Activated CD8-positive, alpha-beta memory T cell treated with anti-CD3 and anti-CD28 coated beads for 24 hours (primary cell): ENCODE data around the gene CLCN7.
A peak's percentile ranks its signal among the peaks of the same experiment; 100 is the strongest.
"Not testable (repeated sequence)": the region's sequence is repeated elsewhere in the genome, so short reads cannot be mapped to it uniquely, and the experiment has no call there.

Experiments used
- DNase-seq: peaks from one replicate; pipeline ENCODE4 v3.0.0-alpha.2; 2020

CLCN7 gene

DNA sequence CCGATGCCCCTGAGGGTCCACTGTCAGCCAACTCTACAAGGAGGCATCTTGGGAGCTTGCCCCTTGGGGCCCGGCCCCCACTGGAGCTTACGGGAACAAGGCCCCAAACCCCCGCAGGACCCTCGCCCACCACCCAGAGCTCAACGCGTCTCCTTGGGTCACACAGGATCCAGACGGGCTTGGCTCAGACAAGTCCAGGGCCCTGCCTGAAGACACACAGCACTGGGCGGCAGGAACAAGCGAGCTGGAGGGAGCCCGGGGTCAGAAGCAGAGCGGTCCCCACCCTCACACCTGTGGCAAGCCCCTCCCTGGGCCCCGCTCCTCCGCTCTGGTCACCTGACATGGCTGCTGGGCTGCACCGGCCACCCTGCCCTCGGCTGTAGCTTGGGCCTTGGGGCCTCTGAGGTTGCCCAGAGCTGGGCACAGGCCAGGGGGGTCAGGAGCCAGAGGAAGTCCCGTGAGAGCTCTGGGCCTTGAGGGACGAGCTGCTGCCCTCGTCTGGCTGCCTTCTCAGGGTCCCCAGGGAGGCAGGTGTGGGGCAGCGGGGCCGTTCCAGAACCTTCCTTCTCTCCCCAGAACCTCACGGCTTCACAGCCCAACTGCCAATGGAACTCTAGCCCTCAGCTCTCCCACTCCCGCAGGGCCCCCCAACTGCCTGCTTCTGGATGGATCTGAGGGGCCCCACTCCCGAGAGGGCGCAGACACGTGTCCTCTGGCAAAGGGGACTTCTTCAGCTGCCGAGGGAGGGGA lies 30.7 kb downstream of the CLCN7 start, which contains the start of gene CCDC154:
Gene CCDC154 (minus strand): TSS at position 577 of the 750 bp plus-strand sequence. CDS start 234 bp downstream, at position 343.
- no peak for DNase-seq

DNA sequence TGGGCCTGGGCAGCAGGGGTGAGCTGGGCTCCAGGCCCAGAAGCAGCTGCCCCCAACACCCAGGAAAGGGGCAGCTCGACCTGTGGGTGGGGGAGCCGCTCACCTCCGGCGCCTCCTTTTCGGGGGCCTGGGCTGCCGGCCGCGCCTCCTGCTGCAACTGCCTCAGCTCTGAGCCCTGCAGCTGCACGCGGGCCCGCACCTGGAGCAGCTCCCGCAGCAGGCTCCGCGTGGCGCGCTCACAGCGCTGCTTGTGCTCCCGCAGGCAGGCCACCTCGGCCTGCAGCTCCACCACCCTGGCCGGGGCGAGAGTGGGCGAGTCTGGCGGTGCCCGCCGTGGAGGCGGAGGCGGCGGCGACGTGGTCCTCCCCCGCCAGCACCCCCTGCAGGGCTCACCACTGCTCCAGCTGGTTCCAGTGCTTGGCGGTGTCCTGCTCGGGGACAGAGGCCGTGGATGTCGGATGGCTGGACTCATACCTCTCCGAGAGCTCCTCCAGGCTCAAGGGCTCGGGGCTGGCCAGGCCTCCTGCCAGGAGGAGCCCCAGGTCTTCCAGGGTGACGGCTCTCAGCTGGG lies 31.3 kb downstream of the CLCN7 start:
- no peak for DNase-seq

- no peak for DNase-seq
These were observed 32.1 kb downstream of the CLCN7 start for GRCh38 chr16:1442697-1443096.

DNA sequence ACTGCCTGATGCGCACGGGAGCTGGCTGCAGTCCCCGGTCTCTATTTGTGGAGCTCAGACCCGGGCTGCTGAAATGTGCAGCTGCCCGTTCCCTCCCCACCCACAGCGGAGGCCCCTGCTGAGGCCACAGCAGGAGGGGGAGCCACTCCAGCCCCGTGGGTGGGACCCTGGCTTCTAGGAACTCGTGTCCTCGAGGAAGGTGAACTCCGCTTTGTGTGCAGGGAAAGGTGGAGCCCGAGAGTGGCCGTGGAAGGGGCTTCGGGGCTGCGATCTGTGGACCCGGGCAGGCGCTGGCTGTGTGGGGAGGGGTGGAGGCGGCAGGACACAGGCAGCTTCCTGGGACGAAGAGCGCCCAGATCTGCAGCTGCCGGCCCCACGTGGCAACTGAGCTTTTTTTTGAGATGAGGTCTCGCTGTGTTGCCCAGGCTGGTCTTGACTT lies 33.4 kb downstream of the CLCN7 start:
- no peak for DNase-seq

DNA sequence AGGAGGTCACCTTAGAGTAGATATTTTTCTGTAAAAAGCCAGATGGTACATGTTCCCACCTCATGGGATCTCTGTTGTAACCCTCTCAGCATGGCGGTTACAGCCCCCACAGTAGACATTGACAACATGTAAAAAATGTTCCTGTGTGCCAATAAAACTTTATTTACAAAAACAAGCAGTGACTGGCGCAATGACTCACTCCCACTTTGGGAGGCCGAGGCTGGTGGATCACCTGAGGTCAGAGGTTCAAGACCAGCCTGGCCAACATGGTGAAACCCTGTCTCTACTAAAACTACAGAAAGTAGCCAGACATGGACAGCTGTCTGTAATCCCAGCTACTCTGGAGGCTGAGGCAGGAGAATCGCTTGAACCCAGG lies 35.1 kb downstream of the CLCN7 start:
- not testable (repeated sequence) for DNase-seq

DNA sequence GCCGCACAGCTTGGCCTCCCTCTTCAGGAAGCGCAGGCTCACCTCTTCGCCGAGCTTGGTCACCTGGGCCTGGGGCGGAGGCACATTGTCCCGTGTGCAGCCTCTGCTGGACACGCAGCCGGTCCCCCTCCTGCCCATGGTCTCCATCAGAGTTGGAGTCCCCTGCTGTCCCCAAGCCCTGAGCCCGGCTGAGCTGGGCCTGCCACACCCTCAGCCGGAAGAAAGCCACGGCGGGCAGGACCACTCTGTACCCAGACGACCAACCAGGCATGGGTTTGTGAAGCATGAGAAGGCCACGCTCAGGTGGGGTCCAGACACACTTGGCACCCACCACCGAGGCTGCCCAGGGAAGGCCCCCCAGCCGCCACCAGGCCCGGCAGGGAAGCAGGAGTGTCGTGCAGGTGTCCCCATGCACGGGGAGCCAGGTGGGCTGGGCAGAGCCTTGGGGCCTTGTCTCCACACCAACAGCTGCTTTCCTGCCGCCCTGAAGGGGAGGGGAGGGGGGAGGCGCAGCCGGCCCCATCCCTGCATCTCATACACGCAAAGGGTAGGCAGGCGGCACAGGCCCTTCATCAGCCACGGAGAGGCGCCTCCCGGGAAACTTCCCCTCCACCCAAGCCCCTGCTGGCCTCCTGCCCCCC lies 35.6 kb downstream of the CLCN7 start:
- DNase-seq, result no peak

DNA sequence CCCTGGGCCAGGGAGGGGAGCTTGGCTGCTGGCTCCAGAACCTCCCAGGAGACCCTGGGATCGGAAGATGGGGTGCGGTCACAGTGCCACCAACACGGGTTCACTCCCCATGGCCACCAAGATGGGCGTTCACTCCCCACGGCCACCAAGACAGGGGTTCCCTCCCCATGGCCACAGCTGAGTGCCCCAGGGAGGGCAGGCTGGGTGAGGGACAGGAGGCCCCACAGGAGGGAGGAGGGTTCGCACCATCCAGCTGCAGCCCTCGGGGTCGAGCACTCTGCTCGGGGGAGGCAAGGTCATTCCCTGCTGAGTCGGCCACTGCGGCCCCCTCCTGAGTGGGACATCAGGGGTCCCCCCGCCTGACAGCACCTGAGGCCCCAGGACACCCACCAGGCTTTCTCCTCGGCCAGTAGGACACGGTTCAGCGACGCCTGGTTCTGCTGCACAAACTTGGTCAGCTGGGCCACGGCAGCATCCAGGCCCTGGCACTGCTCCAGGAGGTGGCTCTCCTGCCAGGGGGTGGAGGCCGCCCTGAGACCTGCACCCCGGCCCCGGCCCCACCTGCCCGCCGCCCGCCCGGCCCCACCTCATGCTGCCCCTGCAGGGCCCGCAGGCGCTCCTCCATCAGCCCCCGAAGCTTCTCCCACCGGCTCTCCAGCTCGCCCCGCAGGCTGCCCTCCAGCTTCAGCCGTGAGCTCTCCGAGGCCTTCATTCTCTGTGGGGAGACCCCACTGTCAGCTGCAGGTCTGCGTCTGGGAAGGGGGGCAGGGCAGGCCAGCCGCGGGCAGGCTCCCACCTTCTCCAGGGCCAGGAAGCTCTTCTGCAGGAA lies 36.4 kb downstream of the CLCN7 start:
- no peak for DNase-seq

DNA sequence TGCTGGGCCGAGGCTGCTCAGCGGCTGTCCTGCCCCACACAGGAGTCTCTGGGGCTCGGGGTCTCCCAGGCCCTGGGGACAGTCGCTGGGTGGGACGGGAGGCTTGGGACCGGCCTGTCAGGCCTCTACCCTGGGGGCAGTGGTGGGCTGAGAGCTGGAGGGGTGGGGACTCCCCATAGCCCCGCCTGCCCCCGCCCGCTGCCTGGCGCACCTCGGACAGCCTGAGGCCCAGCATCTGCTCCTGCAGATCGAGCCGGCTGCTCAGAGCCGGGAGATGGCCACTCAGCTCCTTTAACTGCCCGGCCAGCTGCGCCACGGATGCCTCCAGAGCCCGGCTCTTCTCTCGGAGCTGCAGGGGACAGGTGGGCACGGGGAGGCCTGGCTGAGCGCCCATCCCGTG lies 37.2 kb downstream of the CLCN7 start:
- DNase-seq, result no peak

DNA sequence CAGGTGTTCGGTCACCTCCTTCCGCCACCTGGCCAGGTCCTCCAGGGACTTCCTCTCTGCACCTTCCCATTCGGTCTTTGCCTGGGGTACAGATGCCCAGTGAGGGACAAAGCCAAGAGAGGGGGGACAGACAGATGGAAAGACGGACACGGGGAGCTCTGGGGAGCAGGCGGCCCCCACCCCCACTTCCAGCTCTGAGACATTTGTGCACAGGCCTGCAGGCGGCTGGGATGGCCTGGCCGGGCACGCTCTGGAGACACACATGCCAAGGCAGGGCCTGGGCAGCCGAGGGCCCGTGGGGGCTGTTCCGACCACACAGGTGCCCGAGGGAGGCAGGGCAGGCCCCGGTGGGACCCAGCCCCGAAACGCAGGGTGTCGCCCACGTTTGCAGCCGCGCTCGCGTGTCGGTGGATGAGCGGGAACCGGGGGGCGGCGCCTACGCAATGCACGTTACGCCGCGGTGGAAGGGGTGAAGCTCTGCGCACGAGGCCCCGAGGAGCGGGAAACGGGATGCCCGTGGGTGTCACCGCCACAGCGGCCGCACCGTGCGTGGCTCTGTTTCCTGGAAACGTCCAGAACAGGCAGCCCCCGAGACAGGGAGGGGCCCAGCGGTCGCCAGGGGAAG lies 38.0 kb downstream of the CLCN7 start:
- DNase-seq, result no peak

- DNase-seq, result no peak
These were observed 38.7 kb downstream of the CLCN7 start for GRCh38 chr16:1435921-1436697.

- no peak for DNase-seq
These were observed 39.9 kb downstream of the CLCN7 start for GRCh38 chr16:1434644-1435592.

DNA sequence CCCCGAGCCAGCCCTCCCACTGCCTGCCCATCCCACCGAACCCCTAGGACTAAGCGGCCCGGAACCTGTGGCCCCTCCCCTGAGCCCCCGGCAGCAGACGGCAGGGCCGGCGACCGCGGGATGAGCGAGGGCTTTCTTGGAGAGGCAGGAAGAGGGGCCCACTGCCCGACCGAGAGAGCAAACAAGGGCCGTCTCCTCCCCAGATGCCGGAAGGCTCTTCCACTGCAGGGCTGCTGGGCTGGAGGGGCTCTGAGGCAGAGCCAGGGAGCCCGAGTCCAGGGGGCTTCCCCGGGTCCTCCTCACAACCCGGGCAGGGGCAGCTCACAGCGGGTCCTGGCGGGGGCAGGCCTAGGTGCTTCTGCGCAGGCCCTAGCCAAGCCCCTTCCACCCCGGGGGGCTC lies 41.1 kb downstream of the CLCN7 start:
- DNase-seq, result no peak

DNA sequence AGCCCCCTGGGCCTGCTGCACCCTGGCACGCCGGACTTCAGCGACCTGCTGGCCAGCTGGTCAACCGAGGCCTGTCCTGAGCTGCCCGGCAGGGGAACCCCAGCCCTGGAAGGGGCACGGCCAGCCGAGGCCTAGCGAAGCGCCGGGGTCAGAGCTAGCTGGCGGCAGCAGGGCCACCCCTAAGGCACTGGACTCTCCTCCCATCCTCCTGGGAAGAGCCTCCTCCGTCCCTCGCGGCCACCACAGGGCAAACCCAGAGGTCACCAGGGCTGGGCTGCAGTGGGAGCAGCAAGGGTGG lies 41.6 kb downstream of the CLCN7 start:
- no peak for DNase-seq

DNA sequence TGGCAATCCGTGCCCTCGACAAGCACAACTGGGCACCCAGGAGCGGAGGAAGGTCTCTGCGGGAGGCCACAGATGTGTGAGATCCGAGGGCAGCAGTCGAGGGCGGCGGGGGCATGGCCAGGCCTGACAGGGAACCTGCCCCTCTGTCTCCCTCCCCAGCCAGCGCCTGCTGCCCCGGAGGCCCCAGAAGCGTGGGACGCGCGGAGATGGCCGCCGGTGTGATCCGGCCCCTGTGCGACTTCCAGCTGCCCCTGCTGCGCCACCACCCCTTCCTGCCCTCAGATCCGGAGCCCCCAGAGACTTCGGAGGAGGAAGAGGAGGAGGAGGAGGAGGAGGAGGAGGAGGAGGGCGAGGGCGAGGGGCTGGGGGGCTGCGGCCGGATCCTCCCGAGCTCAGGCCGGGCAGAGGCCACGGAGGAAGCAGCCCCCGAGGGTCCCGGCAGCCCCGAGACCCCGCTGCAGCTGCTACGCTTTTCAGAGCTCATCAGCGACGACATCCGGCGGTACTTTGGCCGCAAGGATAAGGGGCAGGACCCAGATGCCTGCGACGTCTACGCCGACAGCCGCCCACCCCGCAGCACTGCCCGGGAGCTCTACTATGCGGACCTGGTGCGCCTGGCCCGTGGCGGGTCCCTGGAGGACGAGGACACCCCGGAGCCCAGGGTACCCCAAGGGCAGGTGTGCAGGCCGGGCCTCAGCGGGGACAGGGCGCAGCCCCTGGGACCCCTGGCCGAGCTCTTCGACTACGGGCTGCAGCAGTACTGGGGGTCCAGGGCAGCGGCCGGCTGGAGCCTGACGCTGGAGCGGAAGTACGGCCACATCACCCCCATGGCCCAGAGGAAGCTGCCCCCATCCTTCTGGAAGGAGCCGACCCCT lies 42.2 kb downstream of the CLCN7 start:
- peak; percentile 66 for DNase-seq

DNA sequence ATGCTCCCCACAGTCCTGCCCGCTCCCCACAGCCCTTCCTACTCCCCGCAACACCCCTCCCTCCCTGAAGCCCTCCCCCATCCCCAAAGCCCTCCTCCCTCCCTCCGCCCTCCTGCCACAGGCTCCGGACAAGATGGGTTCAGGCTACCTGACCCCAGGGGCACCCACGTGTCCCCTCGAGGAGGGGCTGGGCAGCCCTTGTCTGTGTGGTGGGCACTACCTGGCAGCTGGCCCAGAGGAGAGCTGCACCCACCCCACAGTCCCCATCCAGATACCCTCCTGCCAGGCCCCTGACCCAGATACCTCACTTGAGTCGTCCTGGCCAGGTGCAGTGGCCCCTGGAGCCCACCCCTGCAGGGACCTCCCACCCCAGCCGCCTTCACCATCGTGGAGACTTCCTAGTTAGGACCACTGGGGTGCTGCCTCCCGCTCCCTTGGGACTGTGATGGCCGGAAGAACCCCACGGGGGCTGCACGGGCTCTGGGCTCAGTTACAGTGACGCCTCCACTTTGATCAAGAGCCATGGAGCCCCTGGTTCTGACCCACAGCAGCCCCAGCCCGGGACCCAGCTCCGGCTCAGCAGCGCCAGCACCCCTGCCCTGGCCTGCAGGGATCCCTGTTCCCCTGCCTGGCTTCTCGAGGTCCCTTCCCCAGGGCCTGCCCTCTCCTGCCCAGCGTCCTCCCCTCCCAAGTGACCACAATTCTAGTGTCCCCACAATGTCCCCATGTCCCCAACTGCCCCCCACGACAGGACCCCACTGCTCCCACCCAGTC lies 43.1 kb downstream of the CLCN7 start:
- no peak for DNase-seq

DNA sequence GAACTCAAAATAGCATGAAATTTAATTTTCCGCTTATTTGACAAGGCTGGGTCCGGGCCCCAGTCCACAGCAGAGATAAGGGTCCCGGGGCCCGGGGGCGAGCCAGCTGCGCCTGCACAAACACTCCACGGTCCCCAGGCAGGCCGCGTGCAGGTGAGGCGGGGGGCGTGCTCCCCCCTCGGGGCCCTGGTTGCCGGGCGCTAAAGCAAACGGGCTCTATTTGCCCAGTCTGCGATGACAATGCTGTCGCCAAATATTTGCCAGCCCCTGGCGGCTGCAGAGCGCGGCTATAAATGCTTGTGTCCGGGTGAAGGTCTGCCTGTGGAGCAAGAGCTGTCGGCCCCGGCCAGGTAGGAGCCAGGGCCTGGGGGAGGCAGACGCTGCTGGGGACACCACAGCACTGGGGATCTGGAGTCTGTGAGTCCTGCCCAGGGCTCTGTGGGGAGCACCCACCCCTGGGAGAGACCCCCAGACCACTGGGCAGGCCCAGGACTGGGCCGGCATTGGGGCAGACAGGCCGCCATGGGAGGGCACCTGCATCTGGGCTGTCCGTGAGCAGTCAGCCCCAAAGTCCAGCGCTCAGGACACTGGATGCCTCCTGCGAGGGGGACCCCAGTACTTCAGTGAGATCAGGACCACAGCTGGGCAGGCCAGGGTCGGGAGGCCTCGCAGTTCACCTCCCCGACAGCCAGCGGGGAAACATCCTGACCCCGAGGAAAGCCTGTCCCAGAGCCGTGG lies 43.9 kb downstream of the CLCN7 start, which contains the start of gene PERCC1:
Gene PERCC1 (plus strand): TSS at position 320 of the 738 bp plus-strand sequence. CDS start 1,516 bp downstream, outside the sequence.
- no peak for DNase-seq

DNA sequence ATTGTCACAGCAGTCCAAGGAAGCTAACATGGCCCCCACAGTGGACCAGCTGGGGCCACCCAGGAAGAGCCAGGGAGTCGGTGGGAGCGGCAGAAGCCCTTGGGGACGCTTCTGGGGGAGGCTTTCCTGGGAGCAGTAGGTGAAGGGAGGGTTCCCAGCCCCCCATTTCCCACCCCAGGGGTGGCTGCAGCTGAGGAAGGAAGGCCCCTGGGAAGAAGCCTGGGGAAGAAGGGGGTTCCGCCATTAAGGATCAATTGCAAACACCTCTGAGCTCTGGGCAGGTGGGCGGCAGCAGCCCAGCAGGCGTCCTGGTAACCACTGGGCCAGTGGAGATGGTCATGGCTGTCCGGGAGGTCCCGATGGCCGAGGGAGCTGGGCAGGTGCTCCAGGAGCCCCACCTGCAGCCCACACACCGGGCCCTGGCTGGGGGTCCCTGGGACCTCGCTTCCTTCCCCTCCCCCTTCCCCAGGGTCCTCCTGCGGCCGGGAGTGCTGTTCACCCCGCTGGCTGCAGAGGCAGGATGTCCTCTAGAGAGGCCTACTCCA lies 44.5 kb downstream of the CLCN7 start:
- no peak for DNase-seq

GRCh38 chr16:1429631-1430030 lies 45.2 kb downstream of the CLCN7 start:
- no peak for DNase-seq
